HG02678 (cell line): ENCODE measurements around the gene HGFAC.
A peak's percentile ranks its signal among the peaks of the same experiment; 100 is the strongest.
"Not testable (repeated sequence)": the region's sequence is repeated elsewhere in the genome, so short reads cannot be mapped to it uniquely, and the experiment has no call there.

Experiments used
- ATAC-seq: cut with Tn5 transposase; IDR thresholded peaks from one replicate; pipeline ENCODE4 v1.9.1; 2021; ENCODE audit warnings: mild to moderate bottlenecking, moderate library complexity; ENCODE audit not compliant: unreplicated experiment

Gene HGFAC

GRCh38 chr4:3440011-3440410, 1.8 kb upstream of the HGFAC start:
- no peak for ATAC-seq

GRCh38 chr4:3440979-3441500, 728 bp upstream of the HGFAC start:
- no peak for ATAC-seq

- no peak for ATAC-seq
Measured at GRCh38 chr4:3442460-3442958, 741 bp downstream of the HGFAC start.

GRCh38 chr4:3442959-3443749, 1.4 kb downstream of the HGFAC start:
- ATAC-seq: peak; percentile 57

- ATAC-seq: no peak
Measured at GRCh38 chr4:3443750-3444309, 2.1 kb downstream of the HGFAC start.

GRCh38 chr4:3444351-3445110, 2.8 kb downstream of the HGFAC start:
- no peak for ATAC-seq

GRCh38 chr4:3445111-3445820, 3.5 kb downstream of the HGFAC start:
- no peak for ATAC-seq

- no peak for ATAC-seq
Measured at GRCh38 chr4:3445829-3446545, 4.2 kb downstream of the HGFAC start.

GRCh38 chr4:3446631-3447320, 5.0 kb downstream of the HGFAC start:
- ATAC-seq: no peak

- ATAC-seq: no peak
Measured at GRCh38 chr4:3447431-3448395, 5.9 kb downstream of the HGFAC start.

GRCh38 chr4:3449047-3449573, 7.3 kb downstream of the HGFAC start:
- ATAC-seq: no peak

GRCh38 chr4:3449574-3450534, 8.1 kb downstream of the HGFAC start:
- no peak for ATAC-seq

GRCh38 chr4:3450643-3451042, 8.9 kb downstream of the HGFAC start:
- ATAC-seq: no peak

- ATAC-seq: no peak
Measured at GRCh38 chr4:3451956-3452355, 10.2 kb downstream of the HGFAC start.

GRCh38 chr4:3452376-3452775, 10.6 kb downstream of the HGFAC start:
- ATAC-seq: no peak

- ATAC-seq: not testable (repeated sequence)
Measured at GRCh38 chr4:3455596-3455995, 13.8 kb downstream of the HGFAC start.

GRCh38 chr4:3458371-3458770, 16.6 kb downstream of the HGFAC start:
- ATAC-seq: no peak
